Liver (tissue), 5 donors: ENCODE measurements around the gene ABHD10. TPM values are rescaled to one million over a fixed set of nuclear protein-coding genes. Genes with fewer than 3 reads are reported as not detected.

Source experiments
- HNF4A ChIP-seq, 2 donors: conservative IDR thresholded peaks; 2 replicates each; pipeline ENCODE4 v1.6.1; 2016; ENCODE audit warnings: antibody characterized with exemption in 2 of 2, mild to moderate bottlenecking in 2 of 2
- HNF4G ChIP-seq: IDR thresholded peaks from 2 replicates; pipeline ENCODE4 v1.6.1; 2016; ENCODE audit warnings: antibody characterized with exemption
- RAD21 ChIP-seq, 2 donors: IDR thresholded peaks; 2 replicates each; pipeline ENCODE4 v1.6.1; 2016; ENCODE audit warnings: antibody characterized with exemption in 2 of 2, mild to moderate bottlenecking in 2 of 2
- polyA plus RNA-seq, 2 donors: library from polyadenylated mRNA; stranded (reverse) in 1 of 2; unstranded in 1 of 2; fragments of 200-250 nt in 1 of 2; fragments of >200 nt in 1 of 2; fragmentation: Nextera tagmentation in 1 of 2; extraction: Ambion mirVana in 1 of 2; gene quantifications; one replicate each; pipeline versions ENCODE4 v1.2.1 to v1.2.3, GENCODE V29; 2013 to 2015
- total RNA-seq, 2 donors: library from RNA; depleted of rRNA; stranded (reverse); fragments of >200 nt; gene quantifications; one replicate each; pipeline ENCODE4 v1.2.3, GENCODE V29; 2014
- TF ChIP-seq, protein P1 (sequence below): IDR thresholded peaks from 2 replicates; pipeline ENCODE4 v1.6.1; 2016; ENCODE audit warnings: antibody characterized with exemption
- donor health status: healthy.
- donor health status: healthy.
- donor health status: healthy.

The ABHD10 gene
- total and polyA plus RNA-seq, 4 donors, result 15.1 to 22.1 (median 18.9) TPM

- no peak for TF ChIP-seq RAD21 (IDR thresholded peaks at IDR 0.05)
- TF ChIP-seq, protein P1, sequence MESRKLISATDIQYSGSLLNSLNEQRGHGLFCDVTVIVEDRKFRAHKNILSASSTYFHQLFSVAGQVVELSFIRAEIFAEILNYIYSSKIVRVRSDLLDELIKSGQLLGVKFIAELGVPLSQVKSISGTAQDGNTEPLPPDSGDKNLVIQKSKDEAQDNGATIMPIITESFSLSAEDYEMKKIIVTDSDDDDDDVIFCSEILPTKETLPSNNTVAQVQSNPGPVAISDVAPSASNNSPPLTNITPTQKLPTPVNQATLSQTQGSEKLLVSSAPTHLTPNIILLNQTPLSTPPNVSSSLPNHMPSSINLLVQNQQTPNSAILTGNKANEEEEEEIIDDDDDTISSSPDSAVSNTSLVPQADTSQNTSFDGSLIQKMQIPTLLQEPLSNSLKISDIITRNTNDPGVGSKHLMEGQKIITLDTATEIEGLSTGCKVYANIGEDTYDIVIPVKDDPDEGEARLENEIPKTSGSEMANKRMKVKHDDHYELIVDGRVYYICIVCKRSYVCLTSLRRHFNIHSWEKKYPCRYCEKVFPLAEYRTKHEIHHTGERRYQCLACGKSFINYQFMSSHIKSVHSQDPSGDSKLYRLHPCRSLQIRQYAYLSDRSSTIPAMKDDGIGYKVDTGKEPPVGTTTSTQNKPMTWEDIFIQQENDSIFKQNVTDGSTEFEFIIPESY, result no peak
- no peak for TF ChIP-seq HNF4G
- TF ChIP-seq HNF4A (conservative IDR thresholded peaks at IDR 0.05), result no peak
Measured at GRCh38 chr3:112042842-112043280, 64.0 kb downstream of the ABHD10 start (continued).

Other genes starting within 250 kb of the ABHD10 start
- gene PHLDB2, start 119.8 kb upstream of the ABHD10 start, total RNA-seq, result 10 to 100 TPM; 22.6 to 42.9 TPM
- 10 to 100 TPM in 1 of 2 donors, 1 to 10 TPM in 1; 9.7 to 21.9 TPM for gene PHLDB2, start 119.8 kb upstream of the ABHD10 start, polyA plus RNA-seq
- not detected for gene TAGLN3, start 19.9 kb downstream of the ABHD10 start, total RNA-seq
- gene TAGLN3, start 19.9 kb downstream of the ABHD10 start, polyA plus RNA-seq, result not detected
- gene TMPRSS7, start 55.7 kb downstream of the ABHD10 start, total RNA-seq, result not detected
- not detected for gene TMPRSS7, start 55.7 kb downstream of the ABHD10 start, polyA plus RNA-seq
- 1 to 10 TPM in 1 of 2 donors, under 1 TPM in 1; 0.47 to 1.8 TPM for gene C3orf52, start 107.4 kb downstream of the ABHD10 start, total RNA-seq
- gene C3orf52, start 107.4 kb downstream of the ABHD10 start, polyA plus RNA-seq, result under 1 TPM in 1 of 2 donors, not detected in 1; 0.10 TPM
- gene GCSAM, start 154.2 kb downstream of the ABHD10 start, total RNA-seq, result under 1 TPM; 0.08 to 0.75 TPM
- gene GCSAM, start 154.2 kb downstream of the ABHD10 start, polyA plus RNA-seq, result under 1 TPM in 1 of 2 donors, not detected in 1; 0.27 TPM